Activated T-cell treated with anti-CD3 and anti-CD28 coated beads, Interleukin-2, amount 50 U/mL, for 4 hours (primary cell): ENCODE data around the gene SSX5. TPM values are rescaled to one million over a fixed set of nuclear protein-coding genes. Genes with fewer than 3 reads are reported as not detected.

Experiments used
- total RNA-seq, 3 donors: library from RNA; stranded (reverse); gene quantifications; one replicate each; pipeline ENCODE4 v1.2.1, GENCODE V29; 2021

Gene SSX5
- total RNA-seq, 3 donors from 2014 or later = not detected

Other genes starting within 250 kb of the SSX5 start
- 1 to 10 TPM; 3.3 to 4.0 (median 3.7) TPM for gene ZNF182, start 192.8 kb downstream of the SSX5 start, total RNA-seq
- gene SPACA5, start 189.8 kb downstream of the SSX5 start, total RNA-seq = not detected
- under 1 TPM; 0.25 to 0.84 (median 0.42) TPM for gene ZNF630, start 125.2 kb downstream of the SSX5 start, total RNA-seq
- not detected for gene SPACA5B, start 66.2 kb downstream of the SSX5 start, total RNA-seq
- gene SSX1, start 58.6 kb upstream of the SSX5 start, total RNA-seq = under 1 TPM in 2 of 3 donors, not detected in 1; 0.16 to 0.23 TPM
- gene SSX3, start 159.9 kb upstream of the SSX5 start, total RNA-seq = not detected
- gene SSX4, start 186.7 kb upstream of the SSX5 start, total RNA-seq = not detected
- gene SSX4B, start 215.2 kb upstream of the SSX5 start, total RNA-seq = not detected